Measurements from ENCODE around the gene MTCH2.
"Not testable (repeated sequence)": the region's sequence is repeated elsewhere in the genome, so short reads cannot be mapped to it uniquely, and the experiment has no call there.

MTCH2 gene

GRCh38 chr11:47642099-47642855, at the start of gene MTCH2:
MTCH2 (minus strand) TSS chr11:47642559; CDS start chr11:47642465, 94 bp downstream.
- peak; percentile 98 for DNase-seq

DNA sequence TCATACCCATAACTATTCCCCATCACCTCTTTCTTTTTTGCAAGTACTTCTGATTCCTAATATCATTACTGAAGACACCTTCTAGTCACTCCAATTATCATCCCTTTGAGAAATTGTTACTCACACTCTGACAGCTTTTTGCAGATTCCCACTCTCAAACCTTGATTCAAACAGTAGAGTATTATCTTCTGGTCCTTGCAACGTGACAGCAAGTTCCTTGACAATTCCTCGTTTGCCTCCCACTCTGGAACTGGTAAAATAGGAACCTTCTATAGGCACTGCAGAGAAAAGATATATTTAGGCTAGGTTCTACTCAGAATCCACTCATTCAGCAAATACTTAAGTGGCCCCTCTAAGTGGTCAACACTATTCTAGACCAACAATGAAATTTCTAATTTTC, 49.6 kb upstream of the MTCH2 start:
- DNase-seq = no peak

DNA sequence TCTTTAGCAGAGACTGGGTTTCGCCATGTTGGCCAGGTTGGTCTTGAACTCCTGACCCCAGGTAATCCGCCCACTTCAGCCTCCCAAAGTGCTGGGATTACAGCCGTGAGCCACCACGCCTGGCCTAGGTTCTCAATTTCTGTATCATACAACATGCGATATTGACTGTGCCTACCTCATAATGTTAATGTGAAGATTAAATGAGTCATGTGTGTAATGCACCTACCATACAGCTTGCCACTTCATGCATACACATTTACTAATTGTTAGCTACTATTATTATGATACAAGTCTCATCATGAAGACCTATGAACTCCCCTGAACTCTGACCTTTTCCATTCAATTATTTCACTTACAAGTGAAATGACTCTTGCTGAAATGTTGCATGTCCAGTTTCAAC, 47.1 kb upstream of the MTCH2 start:
- DNase-seq = no peak

DNA sequence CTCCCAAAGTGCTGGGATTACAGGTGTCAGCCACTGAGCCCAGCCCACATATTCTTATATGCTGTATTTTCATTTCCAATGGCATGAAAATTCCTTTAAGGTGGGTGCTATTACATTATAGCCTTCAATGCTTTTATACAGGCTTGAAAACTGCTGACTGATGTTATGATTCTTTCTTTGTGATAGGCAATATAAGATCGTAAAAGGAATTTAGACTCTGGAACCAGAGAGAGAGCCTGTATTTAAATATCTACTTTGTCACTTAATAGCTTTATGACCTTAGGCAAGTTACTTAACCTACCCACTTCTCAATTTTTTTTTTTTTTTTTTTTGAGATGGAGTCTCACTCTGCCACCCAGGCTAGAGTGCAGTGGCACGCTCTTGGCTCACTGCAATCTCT, 46.6 kb upstream of the MTCH2 start:
- no peak for DNase-seq

GRCh38 chr11:47688111-47688510, 45.8 kb upstream of the MTCH2 start:
- DNase-seq = no peak

- DNase-seq = not testable (repeated sequence)
These were observed 44.3 kb upstream of the MTCH2 start for GRCh38 chr11:47686704-47687103.

GRCh38 chr11:47686151-47686550, 43.8 kb upstream of the MTCH2 start:
- DNase-seq = no peak

- no peak for DNase-seq
These were observed 33.5 kb upstream of the MTCH2 start for GRCh38 chr11:47675851-47676250.

DNA sequence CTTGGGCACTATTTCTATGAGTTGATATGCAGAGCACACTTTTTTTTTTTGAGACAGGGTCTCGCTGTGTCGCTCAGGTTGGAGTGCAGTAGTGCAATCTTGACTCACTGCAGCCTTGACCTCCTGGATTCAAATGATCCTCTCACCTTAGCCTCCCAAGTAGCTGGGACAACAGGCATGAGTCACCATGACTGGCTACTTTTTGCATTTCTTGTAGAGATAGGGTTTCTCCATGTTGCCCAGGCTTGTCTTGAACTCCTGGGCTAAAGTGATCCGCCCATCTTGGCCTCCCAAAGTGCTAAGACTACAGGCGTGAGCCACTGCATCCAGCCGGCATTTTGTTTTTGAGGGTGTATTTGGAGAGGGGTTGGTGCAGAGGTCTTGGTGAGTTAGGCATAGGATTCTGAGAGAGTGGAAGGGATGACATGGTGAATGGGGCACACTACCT, 29.9 kb upstream of the MTCH2 start:
- DNase-seq = no peak

- no peak for DNase-seq
These were observed 27.5 kb upstream of the MTCH2 start for GRCh38 chr11:47669856-47670255.

- no peak for DNase-seq
These were observed 26.3 kb upstream of the MTCH2 start for GRCh38 chr11:47668665-47669064.

- DNase-seq = no peak
These were observed 25.2 kb upstream of the MTCH2 start for GRCh38 chr11:47667555-47667954.

GRCh38 chr11:47667135-47667534, 24.8 kb upstream of the MTCH2 start:
- no peak for DNase-seq

DNA sequence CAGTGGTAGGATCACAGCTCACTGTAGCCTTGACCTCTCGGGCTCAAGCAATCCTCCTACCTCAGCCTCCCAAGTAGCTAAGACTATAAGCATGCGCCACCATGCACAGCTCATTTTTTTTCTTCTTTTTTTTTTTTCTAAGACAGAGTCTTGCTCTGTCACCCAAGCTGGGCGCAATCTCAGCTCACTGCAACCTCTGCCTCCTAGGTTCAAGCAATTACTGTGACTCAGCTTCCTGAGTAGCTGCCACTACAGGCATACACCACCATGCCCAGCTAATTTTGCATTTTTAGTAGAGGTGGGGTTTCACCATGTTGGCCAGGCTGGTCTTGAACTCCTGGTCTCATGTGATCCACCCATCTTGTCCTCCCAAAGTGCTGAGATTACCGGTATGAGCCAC, 22.6 kb upstream of the MTCH2 start:
- DNase-seq = not testable (repeated sequence)

DNA sequence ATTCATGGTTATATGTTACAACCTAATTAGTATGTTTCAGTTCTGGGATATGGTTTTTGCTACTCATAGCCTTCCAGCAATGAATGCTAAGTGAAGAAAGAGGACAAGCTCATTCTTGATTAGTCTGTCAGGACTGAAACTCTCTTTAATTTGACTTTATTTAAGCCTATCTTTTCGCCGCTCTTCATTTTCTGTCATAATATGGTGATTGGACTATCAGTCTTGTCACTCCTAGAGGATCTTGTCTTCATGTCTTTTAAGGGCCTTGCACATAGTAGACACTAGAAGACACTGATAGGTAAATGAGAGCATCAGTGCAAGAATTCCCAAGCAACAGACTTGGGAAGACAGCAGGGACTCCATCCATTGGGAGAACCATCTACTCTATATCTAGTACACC, 18.9 kb upstream of the MTCH2 start:
- no peak for DNase-seq

- DNase-seq = no peak
These were observed 16.9 kb upstream of the MTCH2 start for GRCh38 chr11:47659276-47659675.

DNA sequence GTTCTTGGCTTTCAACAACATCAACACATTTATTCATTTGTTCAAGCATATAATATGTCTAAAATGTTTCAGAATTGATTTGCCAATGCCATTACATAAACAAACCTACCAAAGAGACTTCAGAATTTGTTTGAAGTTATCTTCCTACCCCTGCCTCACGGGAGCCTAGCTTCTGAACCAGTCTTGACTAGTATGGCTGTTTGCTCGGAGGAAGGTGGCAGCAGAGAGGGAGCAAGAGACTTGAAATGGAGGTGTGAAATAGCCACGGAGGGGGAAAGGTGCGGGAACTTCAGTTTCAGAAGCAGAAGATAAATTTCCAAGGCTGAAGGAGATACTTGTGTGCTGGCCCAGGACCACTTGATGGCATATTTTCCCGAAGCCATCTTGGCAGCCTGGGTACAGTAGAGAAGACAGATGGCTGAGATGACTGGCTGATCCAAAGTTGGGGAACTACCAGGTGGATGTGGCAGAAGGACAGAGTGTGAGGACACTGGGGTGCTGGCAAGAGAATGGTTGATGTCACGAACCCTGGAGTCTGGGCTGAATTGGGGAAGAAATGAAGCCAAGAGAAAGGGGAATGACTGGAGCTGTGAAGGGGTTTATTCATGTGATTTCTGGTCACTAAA, 14.0 kb upstream of the MTCH2 start:
- DNase-seq = no peak

DNA sequence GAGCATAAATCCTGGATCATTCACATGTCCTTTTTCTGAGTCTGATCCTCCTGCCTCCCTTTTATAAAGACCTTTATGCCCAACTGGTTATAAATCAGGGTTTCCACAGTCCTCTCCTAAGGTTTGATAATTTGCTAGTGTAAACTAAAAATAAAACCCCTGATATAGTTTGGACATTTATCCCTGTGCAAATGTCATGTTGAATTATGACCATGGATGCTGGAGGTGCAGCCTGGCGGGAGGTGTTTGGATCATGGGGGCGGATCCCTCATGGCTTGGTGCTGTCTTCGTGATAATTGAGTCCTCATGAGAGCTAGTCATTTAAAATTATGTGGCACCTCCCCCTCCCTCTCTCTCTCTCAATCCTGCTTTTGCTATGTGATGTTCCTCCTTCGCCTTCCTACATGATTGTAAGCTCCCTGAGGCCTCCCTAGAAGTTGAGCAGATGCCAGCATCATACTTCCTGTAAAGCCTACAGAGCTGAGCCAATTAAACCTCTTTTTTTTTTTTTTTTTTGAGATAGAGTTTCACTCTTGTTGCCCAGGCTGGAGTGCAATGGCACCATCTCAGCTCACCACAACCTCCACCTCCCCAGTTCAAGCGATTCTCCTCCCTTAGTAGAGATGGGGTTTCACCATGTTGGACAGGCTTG, 9.6 kb upstream of the MTCH2 start:
- no peak for DNase-seq

- DNase-seq = no peak
These were observed 6.9 kb upstream of the MTCH2 start for GRCh38 chr11:47649276-47649675.

DNA sequence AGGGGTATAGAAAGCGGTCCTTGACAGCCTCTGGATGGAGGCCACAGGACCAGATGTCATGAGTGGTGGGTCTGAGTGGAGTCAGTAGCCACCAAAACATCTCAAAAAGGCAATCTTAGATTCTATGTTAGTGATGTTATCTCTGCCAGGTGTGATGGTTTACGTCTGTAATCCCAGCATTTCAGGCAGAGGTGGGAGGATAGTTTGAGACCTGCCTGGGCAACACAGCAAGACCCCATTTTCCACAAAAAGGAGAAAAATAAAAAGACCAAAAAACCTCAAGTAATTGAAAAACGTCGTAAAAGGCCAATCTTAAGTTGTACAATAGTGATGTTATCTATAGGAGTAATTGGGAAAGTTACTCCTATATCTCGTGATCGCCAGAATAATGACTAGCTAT, 3.7 kb upstream of the MTCH2 start:
- DNase-seq = no peak

DNA sequence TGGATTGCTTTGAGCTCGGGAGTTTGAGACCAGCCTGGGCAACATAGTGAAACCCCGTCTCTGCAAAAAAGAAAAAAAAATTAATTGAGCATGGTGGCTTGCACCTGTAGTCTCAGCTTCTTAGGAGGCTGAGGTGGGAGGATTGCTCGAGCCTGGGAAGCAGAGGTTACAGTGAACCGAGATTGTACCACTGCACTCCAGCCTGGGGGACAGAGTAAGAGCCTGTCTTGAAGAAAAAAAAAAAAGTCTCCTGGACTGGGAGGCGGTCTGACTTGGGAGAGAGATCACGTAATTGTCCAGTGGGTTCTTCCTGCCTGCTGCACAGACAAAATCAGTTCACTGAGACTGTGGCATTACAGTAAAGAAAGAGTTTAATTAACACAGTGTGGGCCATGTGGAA, 3.1 kb upstream of the MTCH2 start:
- DNase-seq = no peak

DNA sequence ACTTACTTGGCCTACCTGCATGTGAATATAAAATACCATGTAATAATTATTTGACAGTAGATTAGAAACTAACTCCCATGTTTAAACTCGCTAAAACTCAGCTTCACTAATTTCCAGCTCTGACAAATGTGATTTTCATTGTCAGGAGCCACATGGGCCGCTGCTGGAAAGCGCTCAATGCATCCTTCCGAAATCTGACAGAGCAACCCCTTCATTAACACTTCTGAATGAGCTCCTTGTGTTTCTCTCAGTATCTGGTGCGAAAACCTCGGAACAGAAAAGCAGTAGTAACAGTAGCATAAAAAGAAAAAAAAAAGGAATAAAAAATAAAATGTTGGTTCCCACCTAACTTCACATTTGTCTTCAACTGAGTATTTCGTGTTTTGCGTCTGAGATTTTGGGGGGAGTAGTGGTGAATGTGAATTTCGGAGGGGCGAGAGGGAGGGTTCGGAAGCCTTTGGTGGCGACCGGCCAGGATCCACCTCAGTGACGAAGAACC, 710 bp downstream of the MTCH2 start:
- DNase-seq = no peak

- DNase-seq = not testable (repeated sequence)
These were observed 1.9 kb downstream of the MTCH2 start for GRCh38 chr11:47640506-47640905.

DNA sequence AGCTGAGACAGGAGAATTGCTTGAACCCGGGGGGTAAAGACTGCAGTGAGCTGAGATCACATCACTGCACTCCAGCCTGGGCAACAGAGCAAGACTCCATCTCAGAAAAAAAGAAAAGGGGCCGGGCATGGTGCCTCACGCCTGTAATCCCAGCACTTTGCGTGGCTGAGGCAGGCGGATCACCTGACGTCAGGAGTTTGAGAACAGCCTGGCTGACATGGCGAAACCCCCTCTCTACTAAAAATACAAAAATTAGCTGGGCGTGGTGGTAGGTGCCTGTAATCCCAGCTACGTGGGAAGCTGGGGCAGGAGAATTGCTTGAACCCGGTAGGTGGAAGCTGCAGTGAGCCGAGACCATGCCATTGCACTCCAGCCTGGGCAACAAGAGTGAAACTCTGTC, 6.0 kb downstream of the MTCH2 start:
- not testable (repeated sequence) for DNase-seq
